ENCODE measurements around the gene PTPN6. TPM values are rescaled to one million over a fixed set of nuclear protein-coding genes. Genes with fewer than 3 reads are reported as not detected.

The PTPN6 gene
- total RNA-seq, 2 experiments from 2014 or later: 349 to 370 TPM

- H3K27me3 Mint-ChIP-seq: no peaks in the 10 kb centered on the region
- H3K4me3 Mint-ChIP-seq: peak overlapping the region; percentile 100
- peak overlapping the region; percentile 100 for H3K27ac Mint-ChIP-seq
- DNase-seq (no peak), ATAC-seq (ENCODE audit: low read depth) (no peak)
- H3K4me1 Mint-ChIP-seq: peaks cover 78% of the 10 kb centered on the region
- H3K9me3 Mint-ChIP-seq: no peaks in the 10 kb centered on the region
- H3K36me3 Mint-ChIP-seq: peaks cover 59% of the 10 kb centered on the region
- POLR2A ChIA-PET: interaction anchor here (1.6 to 13.5 kb wide), 4 partner anchors 11 to 85 kb away, joined by 5 to 1055 read pairs (median 9); partner anchors contain the start of genes C12orf57, ENO2, PTPN6 and RNU7-1
Observed at GRCh38 chr12:6957151-6957701, 6.1 kb downstream of the PTPN6 start.

- Mint-ChIP-seq H3K27ac (peak overlapping the region; percentile 100), H3K27me3 (no peaks in the 10 kb centered on the region), H3K4me3 (peak overlapping the region; percentile 89), H3K9me3 (no peaks in the 10 kb centered on the region), H3K4me1 (peaks cover 78% of the 10 kb centered on the region), H3K36me3 (peaks cover 52% of the 10 kb centered on the region)
- POLR2A ChIA-PET: interaction anchor here (1.4 to 13.5 kb wide), 6 partner anchors 14 to 151 kb away, joined by 8 to 1055 read pairs (median 12); partner anchors contain the start of genes C12orf57, C1RL, CDCA3 and ENO2
- ATAC-seq (ENCODE audit: low read depth) (no peak), DNase-seq (peak; percentile 59)
Observed at GRCh38 chr12:6957741-6958608, 6.8 kb downstream of the PTPN6 start.

- DNase-seq (peak; percentile 70), ATAC-seq (ENCODE audit: low read depth) (no peak)
- H3K27ac Mint-ChIP-seq: peak overlapping the region; percentile 100
- peaks cover 47% of the 10 kb centered on the region for H3K36me3 Mint-ChIP-seq
- H3K27me3 Mint-ChIP-seq: no peaks in the 10 kb centered on the region
- H3K4me3 Mint-ChIP-seq: peak overlapping the region; percentile 89
- POLR2A ChIA-PET: interaction anchor here (1.1 to 13.5 kb wide), 11 partner anchors 9 to 150 kb away, joined by 3 to 1055 read pairs (median 8); partner anchors contain the start of genes C12orf57, C1RL, CDCA3 and EMG1
- H3K9me3 Mint-ChIP-seq: no peaks in the 10 kb centered on the region
- H3K4me1 Mint-ChIP-seq: peaks cover 74% of the 10 kb centered on the region
Observed at GRCh38 chr12:6958609-6959057, 7.5 kb downstream of the PTPN6 start.

GRCh38 chr12:6959058-6959804 lies 8.1 kb downstream of the PTPN6 start:
- peaks cover 47% of the 10 kb centered on the region for H3K36me3 Mint-ChIP-seq
- peak overlapping the region; percentile 100 for H3K27ac Mint-ChIP-seq
- H3K9me3 Mint-ChIP-seq: no peaks in the 10 kb centered on the region
- H3K4me3 Mint-ChIP-seq: peak overlapping the region; percentile 89
- POLR2A ChIA-PET: interaction anchor here (0.6 to 13.5 kb wide), 13 partner anchors 9 to 149 kb away, joined by 3 to 1055 read pairs (median 8); partner anchors contain the start of genes C12orf57, C1RL, CDCA3 and EMG1
- ATAC-seq (ENCODE audit: low read depth): peak; percentile 57
- no peaks in the 10 kb centered on the region for H3K27me3 Mint-ChIP-seq
- peak; percentile 66 for DNase-seq
- peaks cover 68% of the 10 kb centered on the region for H3K4me1 Mint-ChIP-seq

- H3K4me3 Mint-ChIP-seq: peak overlapping the region; percentile 89
- POLR2A ChIA-PET: interaction anchor here (0.6 to 13.5 kb wide), 15 partner anchors 8 to 149 kb away, joined by 3 to 1055 read pairs (median 6); partner anchors contain the start of genes C12orf57, C1RL, EMG1 and ENO2
- peaks cover 44% of the 10 kb centered on the region for H3K36me3 Mint-ChIP-seq
- H3K27ac Mint-ChIP-seq: peak overlapping the region; percentile 100
- H3K4me1 Mint-ChIP-seq: peaks cover 66% of the 10 kb centered on the region
- DNase-seq (no peak), ATAC-seq (ENCODE audit: low read depth) (no peak)
- no peaks in the 10 kb centered on the region for H3K9me3 Mint-ChIP-seq
- H3K27me3 Mint-ChIP-seq: no peaks in the 10 kb centered on the region
Observed at GRCh38 chr12:6959805-6960592, 8.8 kb downstream of the PTPN6 start.

GRCh38 chr12:6960593-6961277 lies 9.6 kb downstream of the PTPN6 start:
- H3K4me1 Mint-ChIP-seq: peaks cover 63% of the 10 kb centered on the region
- peaks cover 41% of the 10 kb centered on the region for H3K36me3 Mint-ChIP-seq
- POLR2A ChIA-PET: interaction anchor here (0.9 to 13.5 kb wide), 9 partner anchors 17 to 237 kb away, joined by 3 to 1055 read pairs (median 6); partner anchors contain the start of genes C12orf57, COPS7A, LPCAT3 and PTPN6
- H3K9me3 Mint-ChIP-seq: no peaks in the 10 kb centered on the region
- peak overlapping the region; percentile 96 for H3K27ac Mint-ChIP-seq
- H3K27me3 Mint-ChIP-seq: no peaks in the 10 kb centered on the region
- DNase-seq (peak; percentile 55), ATAC-seq (ENCODE audit: low read depth) (peak; percentile 12)
- peak overlapping the region; percentile 89 for H3K4me3 Mint-ChIP-seq

GRCh38 chr12:6961278-6961694 lies 10.1 kb downstream of the PTPN6 start:
- DNase-seq (peak; percentile 72), ATAC-seq (ENCODE audit: low read depth) (peak; percentile 32)
- Mint-ChIP-seq H3K36me3 (peaks cover 38% of the 10 kb centered on the region), H3K4me3 (peak overlapping the region; percentile 89), H3K9me3 (no peaks in the 10 kb centered on the region), H3K27me3 (no peaks in the 10 kb centered on the region), H3K4me1 (peaks cover 59% of the 10 kb centered on the region), H3K27ac (peak overlapping the region; percentile 96)
- POLR2A ChIA-PET: interaction anchor here (0.7 to 13.5 kb wide), 8 partner anchors 17 to 237 kb away, joined by 3 to 1055 read pairs (median 6); partner anchors contain the start of genes C12orf57, COPS7A, LPCAT3 and PTPN6

GRCh38 chr12:6961695-6962284 lies 10.6 kb downstream of the PTPN6 start:
- Mint-ChIP-seq H3K27ac (peak overlapping the region; percentile 96), H3K4me3 (peak overlapping the region; percentile 89), H3K36me3 (peaks cover 34% of the 10 kb centered on the region), H3K4me1 (peaks cover 57% of the 10 kb centered on the region), H3K27me3 (no peaks in the 10 kb centered on the region), H3K9me3 (no peaks in the 10 kb centered on the region)
- ATAC-seq (ENCODE audit: low read depth): peak; percentile 10
- POLR2A ChIA-PET: interaction anchor here (0.7 to 13.5 kb wide), 8 partner anchors 18 to 238 kb away, joined by 3 to 1055 read pairs (median 6); partner anchors contain the start of genes C12orf57, COPS7A, LPCAT3 and PTPN6
- DNase-seq: peak; percentile 62

GRCh38 chr12:6962285-6963015 lies 11.3 kb downstream of the PTPN6 start:
- Mint-ChIP-seq H3K36me3 (peaks cover 32% of the 10 kb centered on the region), H3K4me1 (peaks cover 51% of the 10 kb centered on the region), H3K27me3 (no peaks in the 10 kb centered on the region), H3K27ac (peak overlapping the region; percentile 96), H3K9me3 (no peaks in the 10 kb centered on the region), H3K4me3 (peak overlapping the region; percentile 89)
- POLR2A ChIA-PET: interaction anchor here (1.1 to 13.5 kb wide), 3 partner anchors 18 to 71 kb away, joined by 3 to 1055 read pairs (median 4); partner anchors contain the start of genes C12orf57, PTPN6 and RNU7-1
- DNase-seq: peak; percentile 45
- ATAC-seq (ENCODE audit: low read depth): no peak

GRCh38 chr12:6963016-6963731 lies 12.0 kb downstream of the PTPN6 start:
- Mint-ChIP-seq H3K4me1 (peaks cover 50% of the 10 kb centered on the region), H3K9me3 (no peaks in the 10 kb centered on the region), H3K27ac (peak overlapping the region; percentile 96), H3K27me3 (no peaks in the 10 kb centered on the region), H3K4me3 (no peak overlapping the region), H3K36me3 (peaks cover 27% of the 10 kb centered on the region)
- DNase-seq (peak; percentile 36), ATAC-seq (ENCODE audit: low read depth) (no peak)
- POLR2A ChIA-PET: interaction anchor here (0.6 to 13.5 kb wide), 5 partner anchors 19 to 87 kb away, joined by 3 to 1055 read pairs (median 3); partner anchors contain the start of genes C12orf57, LPCAT3, PTPN6 and RNU7-1

Data from activated naive CD8-positive, alpha-beta T cell treated with anti-CD3 and anti-CD28 coated beads, Interleukin-2, amount 10 ng/mL, durations not matched to agents 7 days and 5 days (primary cell).